Osteocyte (in vitro differentiated cells): ENCODE data around the gene NPRL2. TPM values are rescaled to one million over a fixed set of nuclear protein-coding genes. Genes with fewer than 3 reads are reported as not detected.

ENCODE experiments used
- DNase-seq: peaks from one replicate; pipeline ENCODE4 v3.0.0; 2021; ENCODE audit warnings: mixed read lengths; ENCODE audit not compliant: unreplicated experiment; ENCODE audit errors: extremely low spot score
- H3K27ac Mint-ChIP-seq: one replicate; pipeline ENCODE4 v1.8.0; 2021; ENCODE audit warnings: mild to moderate bottlenecking, mixed read lengths; ENCODE audit not compliant: unreplicated experiment
- H3K27me3 Mint-ChIP-seq: one replicate; pipeline ENCODE4 v1.8.0; 2021; ENCODE audit warnings: mixed read lengths; ENCODE audit not compliant: unreplicated experiment
- H3K36me3 Mint-ChIP-seq: one replicate; pipeline ENCODE4 v1.8.0; 2021; ENCODE audit warnings: mixed read lengths; ENCODE audit not compliant: unreplicated experiment
- H3K4me1 Mint-ChIP-seq: one replicate; pipeline ENCODE4 v1.8.0; 2021; ENCODE audit warnings: mixed read lengths; ENCODE audit not compliant: unreplicated experiment
- H3K4me3 Mint-ChIP-seq: one replicate; pipeline ENCODE4 v1.8.0; 2021; ENCODE audit warnings: mild to moderate bottlenecking, moderate library complexity, mixed read lengths; ENCODE audit not compliant: unreplicated experiment
- H3K9me3 Mint-ChIP-seq: one replicate; pipeline ENCODE4 v1.8.0; 2021; ENCODE audit warnings: mixed read lengths; ENCODE audit not compliant: unreplicated experiment
- CTCF ChIP-seq: fragments of 200-600 bp; sonication (generic); IDR thresholded peaks from 2 replicates; pipeline ENCODE4 v1.5.0; 2021; ENCODE audit warnings: antibody characterized with exemption, mild to moderate bottlenecking, moderate library complexity
- total RNA-seq: library from RNA; stranded (reverse); gene quantifications from 2 replicates; pipeline ENCODE4 v1.2.1, GENCODE V29; 2021

NPRL2 gene
- total RNA-seq, 1 donor from 2014 or later: 21.0 TPM

GRCh38 chr3:50327943-50328691, 22.5 kb downstream of the NPRL2 start, which contains the start of gene TUSC2:
TSS of gene TUSC2 (minus strand) at chr3:50328223. CDS start at chr3:50328099, 124 bp downstream.
- DNase-seq: peak; percentile 97
- TF ChIP-seq CTCF: no peak
- peak within 1 kb of the TSS; percentile 89 for H3K4me3 Mint-ChIP-seq
- no peaks in the 10 kb centered on the region for H3K27me3 Mint-ChIP-seq
- peaks cover 8% of the 10 kb centered on the region for H3K36me3 Mint-ChIP-seq
- no peaks in the 10 kb centered on the region for H3K9me3 Mint-ChIP-seq
- H3K27ac Mint-ChIP-seq: peak within 1 kb of the TSS; percentile 89
- H3K4me1 Mint-ChIP-seq: peaks cover 19% of the 10 kb centered on the region

DNA sequence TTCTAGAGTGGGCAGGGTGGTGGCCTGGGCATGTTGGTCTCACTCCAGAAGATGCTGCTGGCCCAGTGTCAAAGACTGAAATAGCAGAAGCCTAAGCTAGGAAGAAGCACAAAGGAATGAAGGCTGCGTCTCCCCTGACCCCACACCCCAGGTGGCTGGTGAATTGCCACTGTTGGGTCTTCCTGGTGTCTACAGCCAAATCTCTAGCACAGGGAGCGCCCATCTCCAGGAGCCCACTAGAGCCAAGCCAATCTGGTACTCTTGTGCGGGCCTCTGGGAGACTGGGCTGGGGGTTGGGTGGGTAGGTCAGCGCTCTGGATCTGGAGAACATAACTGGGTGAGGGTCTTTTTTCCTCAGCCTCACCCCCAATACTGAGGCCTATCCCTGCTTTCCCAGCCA, 23.4 kb downstream of the NPRL2 start:
- no peak for DNase-seq
- peaks cover 6% of the 10 kb centered on the region for H3K36me3 Mint-ChIP-seq
- no peaks in the 10 kb centered on the region for H3K9me3 Mint-ChIP-seq
- no peaks in the 10 kb centered on the region for H3K27me3 Mint-ChIP-seq
- peak overlapping the region; percentile 89 for H3K4me3 Mint-ChIP-seq
- H3K4me1 Mint-ChIP-seq: peaks cover 23% of the 10 kb centered on the region
- no peak for TF ChIP-seq CTCF
- H3K27ac Mint-ChIP-seq: peak overlapping the region; percentile 41

DNA sequence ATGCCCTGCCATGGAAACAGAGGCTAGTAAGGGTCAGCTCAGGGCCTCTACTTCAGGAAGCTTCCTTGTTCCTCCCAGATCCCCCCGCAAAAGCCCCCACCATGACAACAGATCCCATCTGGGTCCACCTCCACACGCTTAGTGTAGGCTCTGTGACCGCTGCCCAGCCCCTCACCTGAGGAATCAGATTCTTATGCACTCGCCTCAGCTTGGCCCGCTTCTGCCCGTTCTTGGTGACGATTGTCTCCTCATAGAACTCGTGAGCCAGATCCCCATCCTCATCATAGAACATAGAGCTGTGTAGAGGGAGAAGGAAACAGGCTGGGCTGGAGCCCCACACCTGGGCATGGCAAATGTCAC, 24.4 kb downstream of the NPRL2 start:
- no peak for TF ChIP-seq CTCF
- peak overlapping the region; percentile 29 for H3K4me3 Mint-ChIP-seq
- no peak overlapping the region for H3K27ac Mint-ChIP-seq
- H3K4me1 Mint-ChIP-seq: peaks cover 24% of the 10 kb centered on the region
- no peaks in the 10 kb centered on the region for H3K27me3 Mint-ChIP-seq
- H3K9me3 Mint-ChIP-seq: no peaks in the 10 kb centered on the region
- DNase-seq: no peak
- H3K36me3 Mint-ChIP-seq: peaks cover 2% of the 10 kb centered on the region

DNA sequence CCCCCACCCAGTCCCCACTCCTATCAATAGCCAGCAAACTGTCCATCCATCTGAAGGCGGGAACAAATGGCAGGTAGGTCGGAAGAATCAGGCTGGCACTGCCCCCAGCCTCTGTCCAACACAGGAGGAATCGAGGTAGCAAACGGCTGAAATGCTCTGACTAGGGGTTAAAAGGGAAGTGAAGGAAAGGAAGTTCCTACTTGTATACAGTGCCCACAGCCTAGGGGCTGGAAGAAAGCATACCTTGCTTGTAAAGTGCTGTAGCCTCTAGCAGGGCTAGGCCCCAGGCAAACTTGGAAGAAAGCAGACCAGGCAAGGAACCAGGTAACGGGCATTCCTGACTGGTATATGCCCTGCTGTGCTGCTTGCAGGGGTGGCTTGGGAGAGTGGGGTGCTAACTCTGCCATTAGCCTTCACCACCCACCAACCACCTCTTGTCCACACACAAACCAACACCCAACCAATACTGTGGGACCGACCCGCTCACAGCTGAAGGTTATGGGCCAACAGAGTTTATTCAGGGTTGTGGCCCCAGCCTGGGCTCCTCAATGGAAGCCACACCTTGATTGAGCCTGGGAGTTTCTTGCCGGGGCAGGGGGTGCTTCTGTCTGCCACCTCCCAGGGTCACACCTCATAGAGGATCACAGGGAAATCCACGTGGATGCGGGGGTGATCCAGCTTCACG, 24.9 kb downstream of the NPRL2 start:
- DNase-seq: no peak
- TF ChIP-seq CTCF: no peak
- Mint-ChIP-seq H3K9me3 (no peaks in the 10 kb centered on the region), H3K36me3 (peaks cover 1% of the 10 kb centered on the region), H3K4me1 (peaks cover 25% of the 10 kb centered on the region), H3K4me3 (no peak overlapping the region), H3K27ac (no peak overlapping the region), H3K27me3 (no peaks in the 10 kb centered on the region)

DNA sequence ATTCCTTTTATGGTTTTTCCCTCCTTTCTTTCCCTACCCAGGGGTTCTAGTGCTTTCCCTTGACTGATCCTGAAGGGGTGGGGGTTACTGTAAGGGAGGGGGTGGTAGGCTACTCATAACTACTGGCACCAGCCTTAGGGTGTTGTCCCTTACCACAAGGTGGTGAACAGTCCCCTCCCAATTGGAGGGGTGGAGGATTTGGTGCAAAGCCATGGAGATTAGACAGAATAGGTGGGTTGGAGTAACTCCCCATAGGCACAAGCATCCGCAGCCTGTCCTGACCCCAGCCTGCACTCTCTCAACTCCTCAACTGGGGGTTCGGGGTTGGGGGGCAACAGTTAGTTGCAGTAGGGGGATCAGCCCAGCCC, 25.5 kb downstream of the NPRL2 start:
- Mint-ChIP-seq H3K9me3 (no peaks in the 10 kb centered on the region), H3K27ac (no peak overlapping the region), H3K27me3 (no peaks in the 10 kb centered on the region), H3K36me3 (no peaks in the 10 kb centered on the region), H3K4me1 (peaks cover 29% of the 10 kb centered on the region), H3K4me3 (peak overlapping the region; percentile 18)
- DNase-seq: no peak
- no peak for TF ChIP-seq CTCF
